ENCODE data around the gene SPATA22.

The SPATA22 gene

DNA sequence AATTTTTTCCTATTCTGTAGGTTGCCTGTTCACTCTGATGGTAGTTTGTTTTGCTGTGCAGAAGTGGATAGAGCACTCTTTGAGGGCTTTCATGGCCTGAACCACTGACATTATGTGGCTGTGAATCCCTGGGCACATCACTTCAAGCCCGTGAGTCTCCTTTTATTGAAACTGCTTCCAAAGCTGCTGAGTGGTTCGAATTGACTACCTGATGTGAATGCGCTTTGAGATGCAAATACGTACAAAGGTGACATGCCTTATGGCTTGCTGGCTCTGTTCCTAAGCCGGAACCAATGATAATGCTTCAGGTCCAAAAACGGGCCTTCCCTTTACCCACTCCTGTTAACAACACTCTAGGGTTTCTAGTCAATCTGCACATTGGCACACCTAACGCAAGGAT, 38.5 kb upstream of the SPATA22 start:
- TF ChIP-seq, protein P1, sequence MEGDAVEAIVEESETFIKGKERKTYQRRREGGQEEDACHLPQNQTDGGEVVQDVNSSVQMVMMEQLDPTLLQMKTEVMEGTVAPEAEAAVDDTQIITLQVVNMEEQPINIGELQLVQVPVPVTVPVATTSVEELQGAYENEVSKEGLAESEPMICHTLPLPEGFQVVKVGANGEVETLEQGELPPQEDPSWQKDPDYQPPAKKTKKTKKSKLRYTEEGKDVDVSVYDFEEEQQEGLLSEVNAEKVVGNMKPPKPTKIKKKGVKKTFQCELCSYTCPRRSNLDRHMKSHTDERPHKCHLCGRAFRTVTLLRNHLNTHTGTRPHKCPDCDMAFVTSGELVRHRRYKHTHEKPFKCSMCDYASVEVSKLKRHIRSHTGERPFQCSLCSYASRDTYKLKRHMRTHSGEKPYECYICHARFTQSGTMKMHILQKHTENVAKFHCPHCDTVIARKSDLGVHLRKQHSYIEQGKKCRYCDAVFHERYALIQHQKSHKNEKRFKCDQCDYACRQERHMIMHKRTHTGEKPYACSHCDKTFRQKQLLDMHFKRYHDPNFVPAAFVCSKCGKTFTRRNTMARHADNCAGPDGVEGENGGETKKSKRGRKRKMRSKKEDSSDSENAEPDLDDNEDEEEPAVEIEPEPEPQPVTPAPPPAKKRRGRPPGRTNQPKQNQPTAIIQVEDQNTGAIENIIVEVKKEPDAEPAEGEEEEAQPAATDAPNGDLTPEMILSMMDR (IDR thresholded peaks at IDR 0.05; ENCODE audit: extremely low read depth, insufficient read depth, missing control alignments), result no peak
- no peak for DNase-seq (ENCODE audit: low spot score)
- in situ Hi-C loops (cut with MboI; ENCODE audit: low pct_unique_long_range_greater_than_20kb, low sequenced_read_pairs, unreplicated experiment), result no loop called here

DNA sequence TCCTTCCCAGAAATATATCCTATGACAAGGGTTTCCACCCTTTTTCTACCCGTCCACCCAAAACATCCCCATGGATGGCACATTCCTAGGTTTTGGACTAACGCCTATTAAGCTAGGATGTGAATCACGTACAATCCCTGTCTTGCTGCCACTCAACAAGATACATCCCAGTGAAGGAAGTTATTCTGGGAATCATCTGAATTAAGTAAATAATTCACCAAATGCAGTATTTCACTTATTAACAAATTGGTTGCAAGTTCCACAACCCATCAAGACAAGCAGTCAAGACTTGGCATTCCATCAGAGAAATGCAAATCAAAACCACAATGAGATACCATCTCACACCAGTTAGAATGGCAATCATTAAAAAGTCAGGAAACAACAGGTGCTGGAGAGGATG, 36.2 kb upstream of the SPATA22 start:
- TF ChIP-seq, protein P1 (IDR thresholded peaks at IDR 0.05; ENCODE audit: extremely low read depth, insufficient read depth, missing control alignments), result no peak
- no peak for DNase-seq (ENCODE audit: low spot score)
- in situ Hi-C loops (cut with MboI; ENCODE audit: low pct_unique_long_range_greater_than_20kb, low sequenced_read_pairs, unreplicated experiment), result no loop called here

DNA sequence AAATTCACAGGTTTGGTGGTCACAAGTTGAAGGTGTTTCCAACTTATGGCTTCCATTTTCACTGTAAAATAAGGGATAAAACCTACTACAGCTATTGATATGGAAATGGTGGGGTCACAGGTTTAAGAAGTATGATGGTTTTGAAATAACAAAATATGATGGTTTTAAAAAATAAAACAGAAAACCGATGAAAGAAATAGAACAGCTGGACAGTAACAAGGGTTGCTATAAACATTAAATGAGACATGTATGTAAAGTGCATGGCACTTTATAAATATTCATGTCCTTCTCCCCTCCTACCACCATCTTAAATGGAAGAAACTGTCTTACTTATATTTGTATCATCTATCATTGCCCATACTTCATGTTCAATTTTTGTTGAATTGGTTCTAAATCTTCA, 35.5 kb upstream of the SPATA22 start:
- no peak for DNase-seq (ENCODE audit: low spot score)
- in situ Hi-C loops (cut with MboI; ENCODE audit: low pct_unique_long_range_greater_than_20kb, low sequenced_read_pairs, unreplicated experiment), result no loop called here
- TF ChIP-seq, protein P1 (IDR thresholded peaks at IDR 0.05; ENCODE audit: extremely low read depth, insufficient read depth, missing control alignments), result no peak

DNA sequence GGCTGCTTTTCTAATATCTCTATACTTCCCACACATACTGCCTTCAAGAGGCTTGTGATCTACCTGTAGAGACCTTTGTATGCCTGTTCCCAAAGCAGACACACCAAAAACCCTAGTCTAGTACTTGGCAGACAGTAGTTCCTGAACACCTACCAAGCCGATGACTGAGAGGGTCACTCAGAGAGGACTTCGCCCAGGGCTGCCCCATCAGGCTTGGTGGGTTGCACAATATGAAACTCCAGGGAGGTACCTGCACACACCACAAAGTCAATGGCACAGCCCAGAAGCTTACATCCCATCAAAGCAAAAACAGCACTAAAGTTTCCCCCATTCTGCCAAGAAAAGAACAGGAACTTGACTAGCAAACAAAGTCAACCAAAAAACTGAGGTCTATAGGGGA, 34.4 kb upstream of the SPATA22 start:
- no peak for DNase-seq (ENCODE audit: low spot score)
- TF ChIP-seq, protein P1 (IDR thresholded peaks at IDR 0.05; ENCODE audit: extremely low read depth, insufficient read depth, missing control alignments), result no peak
- in situ Hi-C loops (cut with MboI; ENCODE audit: low pct_unique_long_range_greater_than_20kb, low sequenced_read_pairs, unreplicated experiment), result no loop called here

DNA sequence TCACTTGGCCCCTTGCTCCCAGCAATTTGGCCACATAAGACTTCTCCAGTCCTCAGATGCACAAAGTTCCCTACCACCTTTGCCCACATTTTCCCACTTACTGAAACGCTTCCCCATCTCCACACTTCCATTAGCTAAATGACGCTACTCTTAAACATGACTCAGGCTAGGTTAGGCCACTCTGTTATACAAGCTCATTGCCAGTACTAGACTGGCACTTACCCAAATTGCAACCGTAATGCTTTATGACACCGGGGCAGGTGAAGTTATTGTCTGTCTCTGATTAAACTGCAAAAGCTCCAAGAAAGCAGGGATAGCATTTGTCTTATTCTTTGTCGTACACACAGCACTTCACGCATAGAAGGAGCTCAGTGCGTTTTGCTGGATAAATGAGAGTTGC, 33.4 kb upstream of the SPATA22 start:
- TF ChIP-seq, protein P1 (IDR thresholded peaks at IDR 0.05; ENCODE audit: extremely low read depth, insufficient read depth, missing control alignments), result no peak
- in situ Hi-C loops (cut with MboI; ENCODE audit: low pct_unique_long_range_greater_than_20kb, low sequenced_read_pairs, unreplicated experiment), result no loop called here
- DNase-seq (ENCODE audit: low spot score), result no peak

DNA sequence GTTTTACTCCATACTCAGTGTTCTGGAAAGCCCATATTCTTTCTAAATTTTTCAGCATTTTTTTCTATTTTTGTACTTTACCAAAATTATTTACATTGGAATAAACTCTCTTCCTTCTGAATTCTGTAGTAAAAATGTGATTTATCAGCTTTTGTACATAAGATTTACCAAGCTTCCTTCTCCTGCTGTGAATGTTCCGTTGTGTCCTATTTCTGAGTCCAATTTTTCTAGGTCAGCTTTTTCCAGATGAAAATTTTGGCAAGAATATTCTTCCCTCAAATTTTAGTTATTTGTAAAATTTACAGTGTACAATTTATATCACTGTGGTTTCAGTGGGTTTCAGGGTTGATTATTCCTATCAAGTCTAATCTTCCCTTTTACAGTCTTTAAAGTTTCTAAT, 31.7 kb upstream of the SPATA22 start:
- in situ Hi-C loops (cut with MboI; ENCODE audit: low pct_unique_long_range_greater_than_20kb, low sequenced_read_pairs, unreplicated experiment), result no loop called here
- TF ChIP-seq, protein P1 (IDR thresholded peaks at IDR 0.05; ENCODE audit: extremely low read depth, insufficient read depth, missing control alignments), result no peak
- no peak for DNase-seq (ENCODE audit: low spot score)

DNA sequence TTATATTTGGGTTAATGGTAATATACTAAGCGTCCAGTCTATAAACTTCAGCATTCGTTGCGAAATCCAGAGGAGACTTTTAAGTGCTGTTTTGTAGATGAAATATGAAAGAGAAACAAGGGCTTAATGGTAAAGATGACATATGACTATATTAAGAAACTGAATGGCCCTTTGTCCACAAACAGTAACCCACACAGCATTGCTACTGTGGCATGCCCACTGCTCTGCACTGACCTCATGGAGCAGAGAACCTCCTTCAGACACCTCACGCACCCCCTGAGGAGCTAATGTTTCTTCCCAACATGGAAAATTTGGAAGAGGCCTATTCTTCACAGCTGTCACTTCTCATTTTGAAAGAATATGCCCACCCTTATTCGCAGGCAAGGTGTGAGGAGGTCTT, 30.8 kb upstream of the SPATA22 start:
- in situ Hi-C loops (cut with MboI; ENCODE audit: low pct_unique_long_range_greater_than_20kb, low sequenced_read_pairs, unreplicated experiment), result no loop called here
- TF ChIP-seq, protein P1 (IDR thresholded peaks at IDR 0.05; ENCODE audit: extremely low read depth, insufficient read depth, missing control alignments), result no peak
- no peak for DNase-seq (ENCODE audit: low spot score)

Data from GM13977 (cell line).